ENCODE measurements around the gene NRXN3. TPM values are rescaled to one million over a fixed set of nuclear protein-coding genes. Genes with fewer than 3 reads are reported as not detected.

The NRXN3 gene
- total and polyA plus RNA-seq, 2 donors (not counting 1 experiment from before 2014, with no cell fraction given) = not detected

GRCh38 chr14:79328863-79329262 is 1158.7 kb downstream of the NRXN3 start:
- intact Hi-C loops (cut with micrococcal nuclease) = no loop called here
- H3K9me3 ChIP-seq (ENCODE audit: control extremely low read depth in 1 of 3, control insufficient read depth in 2 of 3, insufficient read depth in 1 of 3, low read length in 2 of 3) = no peaks in the 10 kb centered on the region
- H3K4me1 ChIP-seq (ENCODE audit: control insufficient read depth in 2 of 2, insufficient read depth in 2 of 2, low read length in 2 of 2) = no peaks in the 10 kb centered on the region
- H3K4me3 ChIP-seq (ENCODE audit: control extremely low read depth in 1 of 5, extremely low read depth in 1 of 5, insufficient read depth in 1 of 5, low read depth in 2 of 5, low read length in 4 of 5) = no peak overlapping the region
- no peak overlapping the region for H3K9ac ChIP-seq (ENCODE audit: low read length)
- DNase-seq (no peak), ATAC-seq (ENCODE audit: low read depth) (no peak)
- H4K20me1 ChIP-seq (ENCODE audit: control insufficient read depth, insufficient read depth, low read length, poor library complexity, severe bottlenecking) = no peaks in the 10 kb centered on the region
- TF ChIP-seq CTCF (IDR thresholded peaks at IDR 0.05) = no peak
- TF ChIP-seq EZH2 (IDR thresholded peaks at IDR 0.05; ENCODE audit: borderline replicate concordance, insufficient read depth, low read depth, low read length, poor library complexity, severe bottlenecking) = no peak
- Mint-ChIP-seq H3K27me3 (no peaks in the 10 kb centered on the region), H3K4me1 (no peaks in the 10 kb centered on the region), H3K27ac (no peak overlapping the region), H3K9me3 (ENCODE audit: insufficient read depth) (no peaks in the 10 kb centered on the region), H3K4me3 (no peak overlapping the region)
- no peaks in the 10 kb centered on the region for H3K79me2 ChIP-seq (ENCODE audit: control insufficient read depth, insufficient read depth, low read length)
- 70% methylated on average over 2 of the region's 3 CpGs for WGBS (ENCODE audit: insufficient coverage)
- no peak overlapping the region for H3K4me2 ChIP-seq (replicated peaks; ENCODE audit: low read depth, low read length, poor library complexity, severe bottlenecking)
- ChIA-PET POLR2A (no interaction called here), CTCF (no interaction called here)
- H3K27me3 ChIP-seq (replicated peaks in 1 of 4; ENCODE audit: control extremely low read depth in 1 of 4, control insufficient read depth in 3 of 4, insufficient read depth in 4 of 4, low read length in 3 of 4) = no peaks in the 10 kb centered on the region
- H2AFZ ChIP-seq (ENCODE audit: insufficient read depth, low read depth, low read length, poor library complexity, severe bottlenecking) = no peak overlapping the region
- H3K27ac ChIP-seq (ENCODE audit: low read length in 2 of 2) = no peak overlapping the region
- H3K36me3 ChIP-seq (replicated peaks in 1 of 2; ENCODE audit: control extremely low read depth in 1 of 2, control insufficient read depth in 1 of 2, extremely low read depth in 1 of 2, insufficient read depth in 2 of 2, low read length in 1 of 2) = no peaks in the 10 kb centered on the region

DNA sequence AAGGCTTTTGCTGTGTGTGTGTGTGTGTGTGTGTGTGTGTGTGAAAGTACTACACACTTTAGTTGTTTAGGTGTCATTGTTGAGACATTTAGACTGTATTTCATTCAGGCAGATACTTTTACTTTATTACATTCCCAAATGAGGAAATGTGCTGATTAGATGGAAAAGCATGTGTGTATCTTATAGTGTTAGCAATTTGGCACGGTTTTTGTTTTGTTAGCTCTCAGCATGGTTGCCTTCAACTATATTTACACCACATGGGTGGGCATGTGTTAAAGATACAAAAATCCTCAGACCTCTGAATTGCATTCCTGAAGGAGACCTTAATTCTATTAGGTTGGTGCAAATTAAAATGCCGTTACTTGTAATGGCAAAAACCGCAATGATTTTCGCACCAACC is 1161.7 kb downstream of the NRXN3 start:
- ATAC-seq (ENCODE audit: low read depth) = no peak
- Histone ChIP-seq H2AFZ (ENCODE audit: insufficient read depth, low read depth, low read length, poor library complexity, severe bottlenecking) (no peak overlapping the region), H3K4me2 (replicated peaks; ENCODE audit: low read depth, low read length, poor library complexity, severe bottlenecking) (no peak overlapping the region), H3K9me3 (ENCODE audit: control extremely low read depth in 1 of 3, control insufficient read depth in 2 of 3, insufficient read depth in 1 of 3, low read length in 2 of 3) (no peaks in the 10 kb centered on the region), H3K4me1 (ENCODE audit: control insufficient read depth in 2 of 2, insufficient read depth in 2 of 2, low read length in 2 of 2) (no peaks in the 10 kb centered on the region), H3K36me3 (replicated peaks in 1 of 2; ENCODE audit: control extremely low read depth in 1 of 2, control insufficient read depth in 1 of 2, extremely low read depth in 1 of 2, insufficient read depth in 2 of 2, low read length in 1 of 2) (no peaks in the 10 kb centered on the region), H3K9ac (ENCODE audit: low read length) (no peak overlapping the region), H4K20me1 (ENCODE audit: control insufficient read depth, insufficient read depth, low read length, poor library complexity, severe bottlenecking) (no peaks in the 10 kb centered on the region), H3K27me3 (replicated peaks in 1 of 4; ENCODE audit: control extremely low read depth in 1 of 4, control insufficient read depth in 3 of 4, insufficient read depth in 4 of 4, low read length in 3 of 4) (no peaks in the 10 kb centered on the region), H3K27ac (ENCODE audit: low read length in 2 of 2) (no peak overlapping the region), H3K79me2 (ENCODE audit: control insufficient read depth, insufficient read depth, low read length) (no peaks in the 10 kb centered on the region), H3K4me3 (ENCODE audit: control extremely low read depth in 1 of 5, extremely low read depth in 1 of 5, insufficient read depth in 1 of 5, low read depth in 2 of 5, low read length in 4 of 5) (no peak overlapping the region)
- ChIA-PET CTCF (no interaction called here), POLR2A (interaction anchor here (0.7 kb wide), 1 partner anchor 48 kb away, joined by 5 read pairs; no protein-coding TSS in a partner anchor)
- intact Hi-C loops (cut with micrococcal nuclease) = no loop called here
- WGBS (ENCODE audit: insufficient coverage) = 100% methylated on average over 2 of the region's 4 CpGs
- Mint-ChIP-seq H3K27me3 (no peaks in the 10 kb centered on the region), H3K9me3 (ENCODE audit: insufficient read depth) (no peaks in the 10 kb centered on the region), H3K4me1 (no peaks in the 10 kb centered on the region), H3K4me3 (no peak overlapping the region), H3K27ac (no peak overlapping the region)
- DNase-seq = no peak
- TF ChIP-seq EZH2 (IDR thresholded peaks at IDR 0.05; ENCODE audit: borderline replicate concordance, insufficient read depth, low read depth, low read length, poor library complexity, severe bottlenecking) (no peak), CTCF (IDR thresholded peaks at IDR 0.05) (no peak)
